ENCODE data around the gene LBX2.
A peak's percentile ranks its signal among the peaks of the same experiment; 100 is the strongest.

Gene LBX2

DNA sequence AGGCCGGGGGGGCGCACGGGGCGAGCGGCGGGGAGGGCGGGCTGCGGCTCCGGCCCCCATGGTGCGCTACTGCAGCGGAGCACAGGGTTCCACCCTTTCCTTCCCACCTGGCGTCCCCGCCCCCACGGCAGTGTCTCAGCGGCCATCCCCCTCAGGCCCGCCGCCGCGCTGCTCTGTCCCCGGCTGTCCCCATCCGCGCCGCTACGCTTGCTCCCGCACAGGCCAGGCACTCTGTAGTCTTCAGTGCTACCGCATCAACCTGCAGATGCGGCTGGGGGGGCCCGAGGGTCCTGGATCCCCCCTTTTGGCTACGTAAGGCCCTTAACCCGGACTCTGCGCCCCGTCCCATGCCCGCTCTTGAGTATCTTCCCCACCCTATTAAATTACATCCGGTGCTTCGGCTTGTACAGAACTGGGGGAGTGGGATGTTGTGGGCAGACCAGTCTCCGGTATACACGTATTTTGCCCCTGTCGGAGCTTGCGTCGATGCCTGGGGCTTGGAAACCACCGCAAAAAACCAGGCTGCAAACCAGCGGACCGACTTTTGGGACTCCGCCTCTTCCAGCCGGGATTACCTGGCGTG, 41.8 kb downstream of the LBX2 start:
- Histone ChIP-seq H3K27me3 (ENCODE audit: control insufficient read depth, insufficient read depth, low read length) (no peaks in the 10 kb centered on the region), H3K4me3 (ENCODE audit: low read depth, low read length) (peak overlapping the region; percentile 82), H3K4me1 (ENCODE audit: control insufficient read depth, insufficient read depth, low read length) (peaks cover 6% of the 10 kb centered on the region), H3K36me3 (ENCODE audit: control insufficient read depth, insufficient read depth, low read length) (peaks cover 10% of the 10 kb centered on the region), H3K9me3 (ENCODE audit: control insufficient read depth, insufficient read depth, low read length) (no peaks in the 10 kb centered on the region), H3K9ac (ENCODE audit: low read depth, low read length) (peak overlapping the region; percentile 76)

DNA sequence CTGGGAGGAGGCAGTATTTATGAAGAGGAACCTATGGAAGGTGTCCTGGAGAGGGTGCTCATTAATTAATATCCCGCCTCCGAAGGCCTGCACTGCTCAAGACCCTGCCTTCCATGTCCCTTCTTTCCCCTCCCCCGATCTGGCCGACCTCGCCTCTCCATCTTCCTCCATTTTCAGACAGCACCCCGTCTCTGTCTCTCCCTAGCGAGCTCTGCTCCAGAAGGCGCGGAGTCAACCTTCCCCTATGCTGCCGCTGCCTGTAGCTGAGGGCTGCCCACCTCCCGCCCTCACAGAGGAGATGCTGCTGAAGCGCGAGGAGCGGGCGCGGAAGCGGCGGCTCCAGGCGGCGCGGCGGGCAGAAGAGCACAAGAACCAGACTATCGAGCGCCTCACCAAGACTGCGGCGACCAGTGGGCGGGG, 42.3 kb downstream of the LBX2 start:
- no peaks in the 10 kb centered on the region for H3K9me3 ChIP-seq (ENCODE audit: control insufficient read depth, insufficient read depth, low read length)
- H3K4me1 ChIP-seq (ENCODE audit: control insufficient read depth, insufficient read depth, low read length), result peaks cover 6% of the 10 kb centered on the region
- peaks cover 5% of the 10 kb centered on the region for H3K36me3 ChIP-seq (ENCODE audit: control insufficient read depth, insufficient read depth, low read length)
- H3K9ac ChIP-seq (ENCODE audit: low read depth, low read length), result peak overlapping the region; percentile 73
- peak overlapping the region; percentile 82 for H3K4me3 ChIP-seq (ENCODE audit: low read depth, low read length)
- no peaks in the 10 kb centered on the region for H3K27me3 ChIP-seq (ENCODE audit: control insufficient read depth, insufficient read depth, low read length)

DNA sequence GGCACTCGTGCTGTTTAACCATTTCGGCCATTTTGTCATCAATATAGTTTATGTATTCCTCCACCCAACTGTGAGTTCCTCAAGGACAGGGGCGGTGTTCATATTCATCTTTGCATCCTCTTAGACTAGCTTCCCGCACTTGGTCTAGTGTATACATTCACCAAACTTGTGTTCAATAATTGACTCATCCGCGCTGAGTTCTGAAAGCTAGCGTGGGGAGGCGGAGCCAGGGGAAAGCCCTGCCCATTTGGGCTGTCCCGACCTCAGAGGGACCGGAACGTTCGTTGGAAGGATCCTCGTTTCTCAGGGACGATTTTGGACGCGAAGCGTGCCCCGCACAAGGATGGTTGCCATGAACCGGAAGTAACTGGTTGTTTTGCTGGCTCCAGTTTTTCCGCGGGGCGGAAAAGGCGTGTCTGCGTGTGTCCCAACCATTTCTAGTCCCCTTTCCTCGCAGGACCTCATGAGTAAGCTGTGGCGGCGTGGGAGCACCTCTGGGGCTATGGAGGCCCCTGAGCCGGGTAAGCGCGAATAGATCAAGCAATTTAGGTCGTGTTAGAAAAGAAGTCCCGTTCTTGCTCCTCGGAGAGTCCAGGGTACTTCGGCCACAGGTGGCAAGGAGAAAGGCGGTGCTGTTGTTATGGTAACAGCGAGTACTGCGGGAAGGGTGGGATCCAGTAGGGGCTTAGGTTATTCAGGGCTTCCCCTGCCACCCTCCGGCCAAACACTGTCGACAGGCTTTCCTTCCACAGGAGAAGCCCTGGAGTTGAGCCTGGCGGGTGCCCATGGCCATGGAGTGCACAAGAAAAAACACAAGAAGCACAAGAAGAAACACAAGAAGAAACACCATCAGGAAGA, 44.5 kb downstream of the LBX2 start, which contains the start of gene INO80B:
TSS of gene INO80B (plus strand) at position 434 of the 858 bp plus-strand sequence. CDS start at position 464, 30 bp downstream.
- Histone ChIP-seq H3K9me3 (ENCODE audit: control insufficient read depth, insufficient read depth, low read length) (no peaks in the 10 kb centered on the region), H3K4me1 (ENCODE audit: control insufficient read depth, insufficient read depth, low read length) (peaks cover 6% of the 10 kb centered on the region), H3K27me3 (ENCODE audit: control insufficient read depth, insufficient read depth, low read length) (no peaks in the 10 kb centered on the region), H3K36me3 (ENCODE audit: control insufficient read depth, insufficient read depth, low read length) (no peaks in the 10 kb centered on the region), H3K9ac (ENCODE audit: low read depth, low read length) (peak within 1 kb of the TSS; percentile 42), H3K4me3 (ENCODE audit: low read depth, low read length) (peak within 1 kb of the TSS; percentile 84)

DNA sequence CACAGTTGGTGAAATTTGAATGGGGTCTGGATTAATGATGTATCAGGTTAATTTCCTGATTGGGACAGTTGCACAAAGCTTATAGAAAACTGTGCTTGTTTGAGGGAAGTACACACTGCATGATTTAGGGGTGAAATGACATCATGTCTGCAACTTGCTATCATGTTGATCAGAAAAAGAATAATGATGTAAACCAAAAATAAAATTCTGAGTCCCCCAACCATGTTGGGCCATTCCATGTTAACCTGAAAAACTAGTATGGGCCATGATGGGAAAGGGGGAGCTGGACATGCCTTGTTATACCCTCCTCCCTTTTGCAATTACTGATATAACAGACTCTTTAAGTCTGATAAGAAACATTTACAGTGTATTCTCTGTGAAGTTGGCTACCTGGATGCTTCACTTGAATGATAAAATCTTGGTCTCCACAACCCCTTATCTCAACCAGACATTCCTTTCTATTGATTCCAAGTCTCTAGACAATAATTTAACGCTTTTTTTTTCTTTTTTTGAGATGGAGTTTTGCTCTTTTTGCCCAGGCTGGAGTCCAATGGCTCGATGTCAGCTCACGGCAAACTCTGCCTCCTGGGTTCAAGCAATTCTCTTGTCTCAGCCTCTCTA, 48.7 kb downstream of the LBX2 start:
- Histone ChIP-seq H3K27me3 (ENCODE audit: control insufficient read depth, insufficient read depth, low read length) (no peaks in the 10 kb centered on the region), H3K9me3 (ENCODE audit: control insufficient read depth, insufficient read depth, low read length) (no peaks in the 10 kb centered on the region), H3K36me3 (ENCODE audit: control insufficient read depth, insufficient read depth, low read length) (no peaks in the 10 kb centered on the region), H3K4me1 (ENCODE audit: control insufficient read depth, insufficient read depth, low read length) (no peaks in the 10 kb centered on the region), H3K9ac (ENCODE audit: low read depth, low read length) (no peak overlapping the region), H3K4me3 (ENCODE audit: low read depth, low read length) (no peak overlapping the region)

DNA sequence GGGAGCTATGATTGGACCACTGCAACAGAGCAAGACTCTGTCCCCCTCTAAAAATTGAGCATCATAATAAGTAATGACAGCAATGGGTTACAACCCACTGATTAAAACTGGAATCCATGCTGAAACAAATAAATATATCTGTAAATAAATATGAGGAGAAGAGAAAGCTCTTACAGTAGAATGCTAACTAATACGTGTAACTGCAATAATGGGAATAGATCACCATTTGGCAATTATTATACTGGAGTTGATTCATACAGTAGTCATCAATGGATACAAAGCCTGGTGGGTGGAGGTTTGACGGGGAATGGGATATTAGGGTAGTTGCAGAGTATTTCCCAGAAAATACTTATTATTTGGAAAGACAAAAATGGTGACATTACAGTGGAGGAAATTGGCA, 50.6 kb downstream of the LBX2 start:
- no peaks in the 10 kb centered on the region for H3K4me1 ChIP-seq (ENCODE audit: control insufficient read depth, insufficient read depth, low read length)
- H3K27me3 ChIP-seq (ENCODE audit: control insufficient read depth, insufficient read depth, low read length), result peaks cover 2% of the 10 kb centered on the region
- no peaks in the 10 kb centered on the region for H3K9me3 ChIP-seq (ENCODE audit: control insufficient read depth, insufficient read depth, low read length)
- no peaks in the 10 kb centered on the region for H3K36me3 ChIP-seq (ENCODE audit: control insufficient read depth, insufficient read depth, low read length)
- no peak overlapping the region for H3K4me3 ChIP-seq (ENCODE audit: low read depth, low read length)
- H3K9ac ChIP-seq (ENCODE audit: low read depth, low read length), result no peak overlapping the region

Data from iPS-15b (cell line).